ENCODE data around the gene BHLHA15.

GRCh38 chr7:98248156-98248555 is 36.9 kb downstream of the BHLHA15 start:
- no peak for TF ChIP-seq GATA3 (IDR thresholded peaks at IDR 0.05; ENCODE audit: low read depth, low read length)
- no peak for TF ChIP-seq GATA2 (IDR thresholded peaks at IDR 0.05; ENCODE audit: low read depth, low read length)
